K562 (cell line): Measurements from ENCODE around the gene PBX2. TPM values are rescaled to one million over a fixed set of nuclear protein-coding genes. Genes with fewer than 3 reads are reported as not detected.

Experiments
- ADNP ChIP-seq: fragments of 200-800 bp; sonication (Bioruptor generic); IDR thresholded peaks from 2 replicates; pipeline ENCODE4 v1.6.1; 2016; ENCODE audit warnings: missing genetic modification characterization, missing compliant biosample characterization
- ATF1 ChIP-seq, 2 experiments: fragments of 450-650 bp in 1 of 2; IDR thresholded peaks; 2 replicates each; pipeline ENCODE4 v1.6.1; 2016; ENCODE audit warnings: missing compliant biosample characterization in 1 of 2, missing genetic modification characterization in 1 of 2
- CHD2 ChIP-seq: IDR thresholded peaks from 2 replicates; pipeline ENCODE4 v1.6.1; 2011; ENCODE audit warnings: low read depth, low read length
- EP400 ChIP-seq: fragments of 450-650 bp; IDR thresholded peaks from 2 replicates; pipeline ENCODE4 v1.6.1; 2017; ENCODE audit warnings: antibody characterized with exemption, mild to moderate bottlenecking, moderate library complexity
- HCFC1 ChIP-seq: IDR thresholded peaks from 2 replicates; pipeline ENCODE4 v1.6.1; 2012; ENCODE audit warnings: low read depth, low read length, improper control_type of control experiment
- KDM4B ChIP-seq, 2 experiments: fragments of 450-650 bp in 1 of 2; sonication (generic) in 1 of 2; IDR thresholded peaks; 2 replicates each; pipeline ENCODE4 v1.6.1; 2016 to 2017; ENCODE audit warnings: borderline replicate concordance in 2 of 2, antibody characterized with exemption in 1 of 2, low read depth in 1 of 2, mild to moderate bottlenecking in 1 of 2
- MXD1 ChIP-seq: fragments of 250-450 bp; sonication (Bioruptor Pico); IDR thresholded peaks from 2 replicates; pipeline ENCODE4 v1.8.0; 2021; ENCODE audit warnings: borderline replicate concordance, mild to moderate bottlenecking, moderate library complexity; ENCODE audit not compliant: poor library complexity, severe bottlenecking
- NRF1 ChIP-seq, 2 experiments: fragments of 450-650 bp; IDR thresholded peaks in 1 of 2; conservative IDR thresholded peaks in 1 of 2; 2 replicates each; pipeline ENCODE4 v1.6.1; 2014; ENCODE audit warnings: mild to moderate bottlenecking in 2 of 2
- PHB2 ChIP-seq: fragments of 450-650 bp; IDR thresholded peaks from 2 replicates; pipeline ENCODE4 v1.6.1; 2017; ENCODE audit warnings: low read depth
- SMARCA4 ChIP-seq: fragments of 450-650 bp; IDR thresholded peaks from 2 replicates; pipeline ENCODE4 v1.6.1; 2016
- SREBF1 ChIP-seq: fragments of 150-350 bp; IDR thresholded peaks from 2 replicates; pipeline ENCODE4 v1.6.1; 2014; ENCODE audit warnings: antibody characterized with exemption, low read depth, low read length, borderline replicate concordance
- TAF15 ChIP-seq: fragments of 200-400 bp; formaldehyde crosslinking; IDR thresholded peaks from 2 replicates; pipeline ENCODE4 v1.6.1; 2017; ENCODE audit warnings: mild to moderate bottlenecking, low read depth, low read length, moderate library complexity
- TARDBP ChIP-seq: fragments of 450-650 bp; IDR thresholded peaks from 2 replicates; pipeline ENCODE4 v1.6.1; 2016
- VEZF1 ChIP-seq: fragments of 200-800 bp; sonication (Bioruptor generic); IDR thresholded peaks from 2 replicates; pipeline ENCODE4 v1.6.1; 2017; ENCODE audit warnings: missing genetic modification characterization, missing compliant biosample characterization
- XRCC4 ChIP-seq: IDR thresholded peaks from one replicate; pipeline ENCODE4 v1.6.1; 2011; ENCODE audit not compliant: insufficient read depth, insufficient read length; ENCODE audit errors: extremely low read depth
- ZNF217 ChIP-seq: sonication (generic); formaldehyde crosslinking; IDR thresholded peaks from 2 replicates; pipeline ENCODE4 v1.8.0; 2022; ENCODE audit warnings: mild to moderate bottlenecking, missing genetic modification reagents
- polyA plus RNA-seq, 8 experiments: library from polyadenylated mRNA; depleted of rRNA in 4 of 8; stranded (reverse) in 5 of 8; unstranded in 3 of 8; fragments of >200 nt; fragmentation: Nextera tagmentation in 2 of 8; fragmentation: Illumina TruSeq in 1 of 8; extraction: Ambion mirVana in 2 of 8; extraction: Trizol in 1 of 8; gene quantifications; 2 replicates each; pipeline versions ENCODE4 v1.2.1 to v1.2.3, GENCODE V29; 2011 to 2014; ENCODE audit warnings: inconsistent platforms in 1 of 8, missing spikeins in 1 of 8
- total RNA-seq, 7 experiments: library from RNA; depleted of rRNA in 6 of 7; stranded (reverse); fragments of >200 nt in 6 of 7; fragmentation: Illumina TruSeq in 2 of 7; extraction: Trizol in 2 of 7; gene quantifications; 2 replicates each; pipeline versions ENCODE4 v1.2.1 to v1.2.3, GENCODE V29; 2011 to 2021; ENCODE audit warnings: low replicate concordance in 1 of 7
- TF ChIP-seq, protein P1 (sequence below), 2 experiments: fragments of 150-350 bp in 1 of 2; IDR thresholded peaks; 2 replicates each; pipeline ENCODE4 v1.6.1; 2012 to 2016; ENCODE audit warnings: low read depth in 2 of 2, low read length in 2 of 2, mild to moderate bottlenecking in 1 of 2, moderate library complexity in 1 of 2
- TF ChIP-seq, protein P2 (sequence below), 2 experiments: fragments of 450-650 bp; conservative IDR thresholded peaks; 2 replicates each; pipeline ENCODE4 v1.6.1; 2017; ENCODE audit warnings: mild to moderate bottlenecking in 2 of 2, moderate library complexity in 2 of 2
- TF ChIP-seq, protein P3 (sequence below), 2 experiments: fragments of 200-800 bp in 1 of 2; sonication (Bioruptor generic) in 1 of 2; sonication (generic) in 1 of 2; formaldehyde crosslinking in 1 of 2; IDR thresholded peaks in 1 of 2; conservative IDR thresholded peaks in 1 of 2; 2 replicates each; pipeline versions ENCODE4 v1.5.0 to v1.6.1; 2016 to 2020; ENCODE audit warnings: missing compliant biosample characterization in 1 of 2, missing genetic modification characterization in 1 of 2, missing genetic modification reagents in 1 of 2

The PBX2 gene
- total and polyA plus RNA-seq, 9 of the 15 experiments (the other 6 are each of a cell fraction or from before 2014, with no cell fraction given), result 1.9 to 134 (median 62.5) TPM

GRCh38 chr6:32176476-32177182, 13.4 kb downstream of the PBX2 start (continued):
- TF ChIP-seq VEZF1 (CRISPR knock-in tag) (no peak), ZNF217 (CRISPR knock-in tag) (no peak), ADNP (tag) (no peak), ATF1 (CRISPR knock-in tag; IDR thresholded peaks at IDR 0.05) (no peak), ATF1 (tag; IDR thresholded peaks at IDR 0.05) (no peak), XRCC4 (no peak), CHD2 (no peak), SMARCA4 (0 out of 2 replicates have a peak, but pooled peaks have one; percentile 7), TAF15 (no peak), SREBF1 (no peak), MXD1 (CRISPR knock-in tag) (no peak), HCFC1 (no peak), PHB2 (peak; percentile 77), EP400 (no peak), NRF1 (conservative IDR thresholded peaks at IDR 0.05 in 1 of 2, IDR thresholded peaks at IDR 0.05 in 1 of 2) (no peak; a peak in 1 of 4 replicates), TARDBP (no peak), KDM4B (IDR thresholded peaks at IDR 0.05; ENCODE audit: borderline replicate concordance in 2 of 2, low read depth in 1 of 2) (no peak)
- TF ChIP-seq, protein P1, sequence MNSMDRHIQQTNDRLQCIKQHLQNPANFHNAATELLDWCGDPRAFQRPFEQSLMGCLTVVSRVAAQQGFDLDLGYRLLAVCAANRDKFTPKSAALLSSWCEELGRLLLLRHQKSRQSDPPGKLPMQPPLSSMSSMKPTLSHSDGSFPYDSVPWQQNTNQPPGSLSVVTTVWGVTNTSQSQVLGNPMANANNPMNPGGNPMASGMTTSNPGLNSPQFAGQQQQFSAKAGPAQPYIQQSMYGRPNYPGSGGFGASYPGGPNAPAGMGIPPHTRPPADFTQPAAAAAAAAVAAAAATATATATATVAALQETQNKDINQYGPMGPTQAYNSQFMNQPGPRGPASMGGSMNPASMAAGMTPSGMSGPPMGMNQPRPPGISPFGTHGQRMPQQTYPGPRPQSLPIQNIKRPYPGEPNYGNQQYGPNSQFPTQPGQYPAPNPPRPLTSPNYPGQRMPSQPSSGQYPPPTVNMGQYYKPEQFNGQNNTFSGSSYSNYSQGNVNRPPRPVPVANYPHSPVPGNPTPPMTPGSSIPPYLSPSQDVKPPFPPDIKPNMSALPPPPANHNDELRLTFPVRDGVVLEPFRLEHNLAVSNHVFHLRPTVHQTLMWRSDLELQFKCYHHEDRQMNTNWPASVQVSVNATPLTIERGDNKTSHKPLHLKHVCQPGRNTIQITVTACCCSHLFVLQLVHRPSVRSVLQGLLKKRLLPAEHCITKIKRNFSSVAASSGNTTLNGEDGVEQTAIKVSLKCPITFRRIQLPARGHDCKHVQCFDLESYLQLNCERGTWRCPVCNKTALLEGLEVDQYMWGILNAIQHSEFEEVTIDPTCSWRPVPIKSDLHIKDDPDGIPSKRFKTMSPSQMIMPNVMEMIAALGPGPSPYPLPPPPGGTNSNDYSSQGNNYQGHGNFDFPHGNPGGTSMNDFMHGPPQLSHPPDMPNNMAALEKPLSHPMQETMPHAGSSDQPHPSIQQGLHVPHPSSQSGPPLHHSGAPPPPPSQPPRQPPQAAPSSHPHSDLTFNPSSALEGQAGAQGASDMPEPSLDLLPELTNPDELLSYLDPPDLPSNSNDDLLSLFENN (IDR thresholded peaks at IDR 0.05; ENCODE audit: low read depth in 2 of 2, low read length in 2 of 2), result no peak
- TF ChIP-seq, protein P2, sequence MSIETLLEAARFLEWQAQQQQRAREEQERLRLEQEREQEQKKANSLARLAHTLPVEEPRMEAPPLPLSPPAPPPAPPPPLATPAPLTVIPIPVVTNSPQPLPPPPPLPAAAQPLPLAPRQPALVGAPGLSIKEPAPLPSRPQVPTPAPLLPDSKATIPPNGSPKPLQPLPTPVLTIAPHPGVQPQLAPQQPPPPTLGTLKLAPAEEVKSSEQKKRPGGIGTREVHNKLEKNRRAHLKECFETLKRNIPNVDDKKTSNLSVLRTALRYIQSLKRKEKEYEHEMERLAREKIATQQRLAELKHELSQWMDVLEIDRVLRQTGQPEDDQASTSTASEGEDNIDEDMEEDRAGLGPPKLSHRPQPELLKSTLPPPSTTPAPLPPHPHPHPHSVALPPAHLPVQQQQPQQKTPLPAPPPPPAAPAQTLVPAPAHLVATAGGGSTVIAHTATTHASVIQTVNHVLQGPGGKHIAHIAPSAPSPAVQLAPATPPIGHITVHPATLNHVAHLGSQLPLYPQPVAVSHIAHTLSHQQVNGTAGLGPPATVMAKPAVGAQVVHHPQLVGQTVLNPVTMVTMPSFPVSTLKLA (conservative IDR thresholded peaks at IDR 0.05), result 0 out of 4 replicates have a peak, but pooled peaks of 1 of the 2 experiments have one; percentile 43
- TF ChIP-seq, protein P3, sequence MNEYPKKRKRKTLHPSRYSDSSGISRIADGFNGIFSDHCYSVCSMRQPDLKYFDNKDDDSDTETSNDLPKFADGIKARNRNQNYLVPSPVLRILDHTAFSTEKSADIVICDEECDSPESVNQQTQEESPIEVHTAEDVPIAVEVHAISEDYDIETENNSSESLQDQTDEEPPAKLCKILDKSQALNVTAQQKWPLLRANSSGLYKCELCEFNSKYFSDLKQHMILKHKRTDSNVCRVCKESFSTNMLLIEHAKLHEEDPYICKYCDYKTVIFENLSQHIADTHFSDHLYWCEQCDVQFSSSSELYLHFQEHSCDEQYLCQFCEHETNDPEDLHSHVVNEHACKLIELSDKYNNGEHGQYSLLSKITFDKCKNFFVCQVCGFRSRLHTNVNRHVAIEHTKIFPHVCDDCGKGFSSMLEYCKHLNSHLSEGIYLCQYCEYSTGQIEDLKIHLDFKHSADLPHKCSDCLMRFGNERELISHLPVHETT (CRISPR knock-in tag; conservative IDR thresholded peaks at IDR 0.05 in 1 of 2, IDR thresholded peaks at IDR 0.05 in 1 of 2), result no peak
